CD4-positive, alpha-beta T cell (primary cell): Measurements from ENCODE around the gene SRA1. TPM values are rescaled to one million over a fixed set of nuclear protein-coding genes. Genes with fewer than 3 reads are reported as not detected.
"Not testable (repeated sequence)": the region's sequence is repeated elsewhere in the genome, so short reads cannot be mapped to it uniquely, and the experiment has no call there.

Source experiments
- ATAC-seq: fragments of 200-7000 bp; cut with Tn5 transposase; one replicate; pipeline ENCODE4 v1.10.0; 2022; ENCODE audit warnings: mild to moderate bottlenecking; ENCODE audit not compliant: poor library complexity
- CTCF ChIA-PET: fragments of 350-600 bp; sonication (Branson Sonifier 250); formaldehyde crosslinking; loops from one replicate; lab custom pipeline; 2021; ENCODE audit warnings: antibody characterized with exemption, inconsistent platforms; lab: Charles Lee
- POLR2A ChIA-PET: fragments of 350-600 bp; sonication (Branson Sonifier 250); formaldehyde crosslinking; loops from one replicate; lab custom pipeline; 2021; ENCODE audit warnings: antibody characterized with exemption, inconsistent platforms; lab: Charles Lee
- DNase-seq, 14 experiments: peaks; one replicate each; pipeline ENCODE4 v3.0.0-alpha.2; 2013 to 2020; ENCODE audit warnings: mixed read lengths in 2 of 14
- H3K27ac ChIP-seq, 2 donors: one replicate each; pipeline versions ENCODE4 v1.5.1 to v1.7.0; 2013; ENCODE audit warnings: low read length in 2 of 2, low read depth in 1 of 2, mild to moderate bottlenecking in 1 of 2
- H3K27me3 ChIP-seq, 2 experiments: 1 replicate in 1 of 2; 2 replicates in 1 of 2; pipeline versions ENCODE4 v1.6.1 to v1.7.0; 2013; ENCODE audit warnings: low read length in 2 of 2, control low read depth in 1 of 2, mild to moderate bottlenecking in 1 of 2, moderate library complexity in 1 of 2; ENCODE audit not compliant: insufficient read depth in 2 of 2, control insufficient read depth in 1 of 2
- H3K36me3 ChIP-seq: one replicate; pipeline ENCODE4 v1.6.1; 2013; ENCODE audit warnings: low read length, control low read depth; ENCODE audit not compliant: insufficient read depth
- H3K4me1 ChIP-seq: one replicate; pipeline ENCODE4 v1.6.1; 2013; ENCODE audit warnings: low read length, control low read depth; ENCODE audit not compliant: insufficient read depth
- H3K4me3 ChIP-seq: one replicate; pipeline ENCODE4 v1.5.1; 2013; ENCODE audit warnings: mild to moderate bottlenecking, low read length, moderate library complexity
- H3K9me3 ChIP-seq, 2 experiments: 1 replicate in 1 of 2; 2 replicates in 1 of 2; pipeline versions ENCODE4 v1.6.1 to v1.7.0; 2013; ENCODE audit warnings: low read length in 2 of 2, mild to moderate bottlenecking in 2 of 2, control low read depth in 1 of 2, moderate library complexity in 1 of 2; ENCODE audit not compliant: control insufficient read depth in 1 of 2, insufficient read depth in 1 of 2
- H3K27ac Mint-ChIP-seq: one replicate; pipeline ENCODE4 v1.8.0; 2020; ENCODE audit warnings: mixed read lengths
- H3K27me3 Mint-ChIP-seq: one replicate; pipeline ENCODE4 v1.8.0; 2021; ENCODE audit warnings: mixed read lengths
- H3K36me3 Mint-ChIP-seq: one replicate; pipeline ENCODE4 v1.8.0; 2021; ENCODE audit warnings: low read depth, mixed read lengths
- H3K4me1 Mint-ChIP-seq: one replicate; pipeline ENCODE4 v1.8.0; 2021; ENCODE audit warnings: low read depth, mixed read lengths
- H3K4me3 Mint-ChIP-seq: one replicate; pipeline ENCODE4 v1.8.0; 2020; ENCODE audit warnings: mild to moderate bottlenecking, mixed read lengths
- H3K9me3 Mint-ChIP-seq: one replicate; pipeline ENCODE4 v1.8.0; 2020; ENCODE audit warnings: mixed read lengths
- intact Hi-C, 2 experiments: fragments of 100-400 bp; cut with DNase I in 1 of 2; cut with micrococcal nuclease in 1 of 2; formaldehyde crosslinking; loops; one replicate each; pipeline versions ENCODE4 v1.15.1 to v1.9.0; 2023 to 2025; cut with DNase I, micrococcal nuclease
- total RNA-seq, 174 experiments: library from RNA in 2 of 174; stranded (reverse) in 2 of 174; gene quantifications; one replicate each; pipeline ENCODE4 v1.2.3 and lab custom pipeline; 2021 to 2026
- TF ChIP-seq, protein P1 (sequence below): fragments of 200-600 bp; IDR thresholded peaks from one replicate; pipeline ENCODE4 v1.8.0; 2022; ENCODE audit warnings: antibody characterized with exemption, mild to moderate bottlenecking

The SRA1 gene
- total RNA-seq, 2 experiments from 2014 or later, result 30.9 to 31.6 TPM

DNA sequence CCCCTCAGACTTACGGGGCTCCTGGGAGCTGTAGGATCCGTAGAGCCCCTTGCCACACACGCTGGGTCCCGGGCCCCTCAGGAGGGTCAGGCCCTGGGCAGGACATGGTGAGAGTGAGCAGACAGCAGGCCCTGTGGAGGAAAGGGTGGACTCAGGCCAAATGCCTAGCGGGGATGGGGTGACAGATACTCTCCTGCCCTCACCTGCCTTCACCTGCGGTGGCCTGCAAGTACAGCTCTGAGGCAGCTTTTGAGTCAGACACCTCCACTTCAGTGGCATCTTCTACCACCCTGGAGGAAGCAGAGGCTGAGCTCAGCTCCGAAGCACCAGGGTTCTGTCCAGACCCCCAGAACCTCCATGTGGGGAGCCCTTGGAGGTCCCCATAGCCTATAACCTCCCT lies 33.6 kb upstream of the SRA1 start:
- no peaks in the 10 kb centered on the region for H3K36me3 Mint-ChIP-seq
- H3K27ac Mint-ChIP-seq, result no peak overlapping the region
- no peaks in the 10 kb centered on the region for H3K9me3 ChIP-seq
- POLR2A ChIA-PET, result no interaction called here
- H3K4me3 Mint-ChIP-seq, result no peak overlapping the region
- no peaks in the 10 kb centered on the region for H3K9me3 Mint-ChIP-seq
- no peaks in the 10 kb centered on the region for H3K27me3 ChIP-seq
- CTCF ChIA-PET, result no interaction called here
- TF ChIP-seq, protein P1, sequence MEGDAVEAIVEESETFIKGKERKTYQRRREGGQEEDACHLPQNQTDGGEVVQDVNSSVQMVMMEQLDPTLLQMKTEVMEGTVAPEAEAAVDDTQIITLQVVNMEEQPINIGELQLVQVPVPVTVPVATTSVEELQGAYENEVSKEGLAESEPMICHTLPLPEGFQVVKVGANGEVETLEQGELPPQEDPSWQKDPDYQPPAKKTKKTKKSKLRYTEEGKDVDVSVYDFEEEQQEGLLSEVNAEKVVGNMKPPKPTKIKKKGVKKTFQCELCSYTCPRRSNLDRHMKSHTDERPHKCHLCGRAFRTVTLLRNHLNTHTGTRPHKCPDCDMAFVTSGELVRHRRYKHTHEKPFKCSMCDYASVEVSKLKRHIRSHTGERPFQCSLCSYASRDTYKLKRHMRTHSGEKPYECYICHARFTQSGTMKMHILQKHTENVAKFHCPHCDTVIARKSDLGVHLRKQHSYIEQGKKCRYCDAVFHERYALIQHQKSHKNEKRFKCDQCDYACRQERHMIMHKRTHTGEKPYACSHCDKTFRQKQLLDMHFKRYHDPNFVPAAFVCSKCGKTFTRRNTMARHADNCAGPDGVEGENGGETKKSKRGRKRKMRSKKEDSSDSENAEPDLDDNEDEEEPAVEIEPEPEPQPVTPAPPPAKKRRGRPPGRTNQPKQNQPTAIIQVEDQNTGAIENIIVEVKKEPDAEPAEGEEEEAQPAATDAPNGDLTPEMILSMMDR, result no peak
- H3K4me3 ChIP-seq, result no peak overlapping the region
- no peak overlapping the region for H3K27ac ChIP-seq
- ATAC-seq (no peak), DNase-seq (no peak)
- H3K4me1 Mint-ChIP-seq, result no peaks in the 10 kb centered on the region
- no peaks in the 10 kb centered on the region for H3K36me3 ChIP-seq
- intact Hi-C loops, result no loop called here
- H3K4me1 ChIP-seq, result no peaks in the 10 kb centered on the region
- H3K27me3 Mint-ChIP-seq, result peaks cover 10% of the 10 kb centered on the region

DNA sequence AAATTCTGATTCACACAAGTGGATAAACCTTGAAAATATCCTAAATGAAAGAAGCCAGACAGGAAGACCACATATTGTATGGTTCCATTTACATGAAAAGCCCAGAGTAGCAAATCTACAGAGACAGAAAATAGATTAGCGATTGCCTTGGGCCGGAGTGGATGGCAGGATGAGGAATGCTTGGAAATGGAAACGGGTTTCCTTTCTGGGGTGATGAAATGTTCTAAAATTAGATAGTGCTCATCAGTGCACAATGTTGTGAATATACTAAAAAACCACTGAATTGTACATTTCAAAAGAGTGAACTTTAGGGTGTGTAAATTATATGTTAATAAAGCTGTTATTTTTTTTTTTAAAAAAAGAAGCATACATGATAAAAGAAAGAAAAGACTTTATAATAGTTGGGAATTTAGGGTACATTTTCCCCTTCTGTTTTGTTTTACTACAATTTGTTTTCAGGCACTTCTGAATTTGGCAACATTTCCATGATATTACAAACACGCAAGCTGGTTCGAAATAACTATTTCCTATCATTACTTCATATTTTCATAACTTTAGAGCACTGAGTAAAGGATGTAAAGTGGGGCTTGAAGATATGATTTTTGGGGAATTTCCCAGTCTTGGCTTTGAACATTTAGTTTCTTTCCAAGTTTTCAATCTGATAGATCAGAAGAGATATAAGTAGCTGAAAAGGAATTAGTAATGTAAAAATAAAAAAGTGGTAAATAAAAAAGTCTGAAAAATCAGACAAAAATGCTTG lies 31.2 kb upstream of the SRA1 start:
- POLR2A ChIA-PET, result no interaction called here
- ATAC-seq (no peak), DNase-seq (no peak)
- no peaks in the 10 kb centered on the region for H3K27me3 ChIP-seq
- TF ChIP-seq, protein P1, result no peak
- Mint-ChIP-seq H3K9me3 (no peaks in the 10 kb centered on the region), H3K4me1 (no peaks in the 10 kb centered on the region), H3K27ac (no peak overlapping the region), H3K27me3 (no peaks in the 10 kb centered on the region), H3K36me3 (no peaks in the 10 kb centered on the region), H3K4me3 (no peak overlapping the region)
- no peak overlapping the region for H3K27ac ChIP-seq
- CTCF ChIA-PET, result no interaction called here
- no peaks in the 10 kb centered on the region for H3K36me3 ChIP-seq
- H3K9me3 ChIP-seq, result no peaks in the 10 kb centered on the region
- no peaks in the 10 kb centered on the region for H3K4me1 ChIP-seq
- intact Hi-C loops, result loop anchor here in 1 of 2 experiments (5.0 kb wide), 1 partner anchor 39 kb away; no protein-coding TSS in a partner anchor
- no peak overlapping the region for H3K4me3 ChIP-seq

DNA sequence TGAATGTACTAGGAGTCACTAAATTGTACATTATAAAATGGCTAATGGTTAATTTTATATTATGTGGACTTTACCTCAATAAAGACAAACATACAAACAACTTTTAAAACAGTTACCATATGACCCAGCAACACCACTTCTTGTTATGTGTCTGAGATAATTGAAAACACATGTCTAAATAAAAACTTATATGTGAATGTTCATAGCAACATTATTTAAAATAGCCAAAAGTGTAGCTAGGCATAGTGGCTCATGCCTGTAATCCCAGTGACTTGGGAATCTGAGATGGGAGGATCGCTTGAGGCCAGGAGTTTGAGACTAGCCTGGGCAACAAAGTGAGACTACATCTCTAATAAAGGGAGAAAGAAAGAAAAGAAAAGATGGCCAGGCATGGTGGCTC lies 30.2 kb upstream of the SRA1 start:
- no peaks in the 10 kb centered on the region for H3K4me1 ChIP-seq
- CTCF ChIA-PET, result no interaction called here
- intact Hi-C loops, result loop anchor here in 1 of 2 experiments (5.0 kb wide), 1 partner anchor 40 kb away; no protein-coding TSS in a partner anchor
- no peaks in the 10 kb centered on the region for H3K27me3 ChIP-seq
- TF ChIP-seq, protein P1, result no peak
- no peak overlapping the region for H3K4me3 ChIP-seq
- no peaks in the 10 kb centered on the region for H3K9me3 ChIP-seq
- DNase-seq (no peak), ATAC-seq (no peak)
- POLR2A ChIA-PET, result no interaction called here
- H3K36me3 ChIP-seq, result no peaks in the 10 kb centered on the region
- H3K4me1 Mint-ChIP-seq, result no peaks in the 10 kb centered on the region
- H3K27ac Mint-ChIP-seq, result no peak overlapping the region
- no peaks in the 10 kb centered on the region for H3K27me3 Mint-ChIP-seq
- no peaks in the 10 kb centered on the region for H3K36me3 Mint-ChIP-seq
- no peak overlapping the region for H3K4me3 Mint-ChIP-seq
- H3K27ac ChIP-seq, result no peak overlapping the region
- H3K9me3 Mint-ChIP-seq, result no peaks in the 10 kb centered on the region

DNA sequence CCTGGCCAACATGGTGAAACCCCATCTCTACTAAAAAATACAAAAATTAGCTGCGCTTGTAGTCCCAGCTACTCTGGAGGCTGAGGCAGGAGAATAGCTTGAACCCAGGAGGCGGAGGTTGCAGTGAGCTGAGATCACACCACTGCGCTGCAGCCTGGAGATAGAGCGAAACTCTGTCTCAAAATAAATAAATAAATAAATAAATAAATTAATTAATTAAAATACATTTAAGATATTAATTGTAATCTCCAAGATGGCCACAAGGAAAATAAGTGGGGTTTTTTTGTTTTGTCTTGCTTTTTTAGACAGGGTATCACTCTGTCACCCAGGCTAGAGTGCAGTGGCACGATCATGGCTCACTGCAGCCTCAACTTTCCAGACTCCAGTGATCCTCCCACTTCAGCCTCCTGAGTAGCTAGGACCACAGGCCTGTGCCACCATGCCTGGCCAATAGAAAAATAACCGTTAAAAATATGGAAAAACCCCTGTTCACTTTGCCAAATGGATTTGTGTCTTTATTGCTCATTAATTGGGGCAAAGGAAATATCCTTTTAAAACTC lies 22.0 kb upstream of the SRA1 start:
- ATAC-seq, H3K4me3 Mint-ChIP-seq, H3K9me3 Mint-ChIP-seq, DNase-seq, H3K36me3 ChIP-seq, H3K4me1 ChIP-seq, H3K27ac ChIP-seq, intact Hi-C loops, H3K27me3 ChIP-seq, POLR2A ChIA-PET, H3K4me1 Mint-ChIP-seq, H3K36me3 Mint-ChIP-seq, CTCF ChIA-PET, H3K27ac Mint-ChIP-seq, H3K4me3 ChIP-seq, H3K27me3 Mint-ChIP-seq, H3K9me3 ChIP-seq: not testable (repeated sequence)
